Activated T-helper 17 cell treated with anti-CD3 and anti-CD28 coated beads, Interleukin-2, amount 50 U/mL, for 72 hours (primary cell): Measurements from ENCODE around the gene ARFRP1. TPM values are rescaled to one million over a fixed set of nuclear protein-coding genes. Genes with fewer than 3 reads are reported as not detected.

Experiments used
- ATAC-seq: fragments of 150-1000 bp; cut with Tn5 transposase; replicated peaks from 2 replicates; pipeline ENCODE4 v1.10.0; 2021; ENCODE audit warnings: mild to moderate bottlenecking, moderate library complexity
- H3K27ac Mint-ChIP-seq: one replicate; pipeline ENCODE4 v1.8.0; 2022; ENCODE audit warnings: mixed read lengths
- H3K27me3 Mint-ChIP-seq: one replicate; pipeline ENCODE4 v1.8.0; 2022; ENCODE audit warnings: mixed read lengths
- H3K36me3 Mint-ChIP-seq: one replicate; pipeline ENCODE4 v1.8.0; 2022; ENCODE audit warnings: low read depth, mild to moderate bottlenecking, mixed read lengths
- H3K4me1 Mint-ChIP-seq: one replicate; pipeline ENCODE4 v1.8.0; 2022; ENCODE audit warnings: mixed read lengths
- H3K4me3 Mint-ChIP-seq: one replicate; pipeline ENCODE4 v1.8.0; 2022; ENCODE audit warnings: mild to moderate bottlenecking, mixed read lengths
- H3K9me3 Mint-ChIP-seq: one replicate; pipeline ENCODE4 v1.8.0; 2022; ENCODE audit warnings: mixed read lengths
- total RNA-seq, 2 donors: library from RNA; stranded (reverse); gene quantifications; one replicate each; pipeline ENCODE4 v1.2.3, GENCODE V29; 2022

ARFRP1 gene
- total RNA-seq, 2 donors from 2014 or later = 43.8 to 55.8 TPM

DNA sequence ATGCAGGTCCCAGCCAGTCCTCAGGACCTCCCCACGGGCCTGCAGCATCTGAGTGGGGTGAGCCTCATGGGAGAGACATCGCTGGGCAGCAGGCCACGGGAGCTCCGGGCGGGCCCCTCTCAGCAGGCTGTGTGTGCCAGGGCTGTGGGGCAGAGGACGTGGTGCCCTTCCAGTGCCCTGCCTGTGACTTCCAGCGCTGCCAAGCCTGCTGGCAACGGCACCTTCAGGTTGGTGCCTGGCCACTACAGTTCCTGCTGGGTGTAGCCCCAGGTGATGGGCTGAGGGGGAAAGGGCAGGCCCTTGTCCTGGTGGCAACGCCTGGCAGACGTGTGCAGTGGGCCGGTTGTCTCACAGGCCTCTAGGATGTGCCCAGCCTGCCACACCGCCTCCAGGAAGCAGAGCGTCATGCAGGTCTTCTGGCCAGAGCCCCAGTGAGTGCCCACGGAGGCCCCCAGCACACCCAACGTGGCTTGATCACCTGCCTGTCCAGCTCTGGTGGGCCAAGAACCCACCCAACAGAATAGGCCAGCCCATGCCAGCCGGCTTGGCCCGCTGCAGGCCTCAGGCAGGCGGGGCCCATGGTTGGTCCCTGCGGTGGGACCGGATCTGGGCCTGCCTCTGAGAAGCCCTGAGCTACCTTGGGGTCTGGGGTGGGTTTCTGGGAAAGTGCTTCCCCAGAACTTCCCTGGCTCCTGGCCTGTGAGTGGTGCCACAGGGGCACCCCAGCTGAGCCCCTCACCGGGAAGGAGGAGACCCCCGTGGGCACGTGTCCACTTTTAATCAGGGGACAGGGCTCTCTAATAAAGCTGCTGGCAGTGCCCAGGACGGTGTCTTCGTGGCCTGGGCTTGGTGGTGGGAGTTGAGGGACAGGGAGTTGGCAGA, 12.1 kb downstream of the ARFRP1 start:
- no peaks in the 10 kb centered on the region for H3K9me3 Mint-ChIP-seq
- H3K27ac Mint-ChIP-seq = no peak overlapping the region
- no peak for ATAC-seq
- no peaks in the 10 kb centered on the region for H3K27me3 Mint-ChIP-seq
- peak overlapping the region; percentile 39 for H3K4me3 Mint-ChIP-seq
- peaks cover 16% of the 10 kb centered on the region for H3K36me3 Mint-ChIP-seq
- H3K4me1 Mint-ChIP-seq = peaks cover 4% of the 10 kb centered on the region

- H3K4me1 Mint-ChIP-seq = peaks cover 4% of the 10 kb centered on the region
- no peak overlapping the region for H3K27ac Mint-ChIP-seq
- no peaks in the 10 kb centered on the region for H3K9me3 Mint-ChIP-seq
- no peaks in the 10 kb centered on the region for H3K27me3 Mint-ChIP-seq
- H3K4me3 Mint-ChIP-seq = no peak overlapping the region
- ATAC-seq = no peak
- peaks cover 16% of the 10 kb centered on the region for H3K36me3 Mint-ChIP-seq
Measured at GRCh38 chr20:63694584-63695423, 13.0 kb downstream of the ARFRP1 start.

DNA sequence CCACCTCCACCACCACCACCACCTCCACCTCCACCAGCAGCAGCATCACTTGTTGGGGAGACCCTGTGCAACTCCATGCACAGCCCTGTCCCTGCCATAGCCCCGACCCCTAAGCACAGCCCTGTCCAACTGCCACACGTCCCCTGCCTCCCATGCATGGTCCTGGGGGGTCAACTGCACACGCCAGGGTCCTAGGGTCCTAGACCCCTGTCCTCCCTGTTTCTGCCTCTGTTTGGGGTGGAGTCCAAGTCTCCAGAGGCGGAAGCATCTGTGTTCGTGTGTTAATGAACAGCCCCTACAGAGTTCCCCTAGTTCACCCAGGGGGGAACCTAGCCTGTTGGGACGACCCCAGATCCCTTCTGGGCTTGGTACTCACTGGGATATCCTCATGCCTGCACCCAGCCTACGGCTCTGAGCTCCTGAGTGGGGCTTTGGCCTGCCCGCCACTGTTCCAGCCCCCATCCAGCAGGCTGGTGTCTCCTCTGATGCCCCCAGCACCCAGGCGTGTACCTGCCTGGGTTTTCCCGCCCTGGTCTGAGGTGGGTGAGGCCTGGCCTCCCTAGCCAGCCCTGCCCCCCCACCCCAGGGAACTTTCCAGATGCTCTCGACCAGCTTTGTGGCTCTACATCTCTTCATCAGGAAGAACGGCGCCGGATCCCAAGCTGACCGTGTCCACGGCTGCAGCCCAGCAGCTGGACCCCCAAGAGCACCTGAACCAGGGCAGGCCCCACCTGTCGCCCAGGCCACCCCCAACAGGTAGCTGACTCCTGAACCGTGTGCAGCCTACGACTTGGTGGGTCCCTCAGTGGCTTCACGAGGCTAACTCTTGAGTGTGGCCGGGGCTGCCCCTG, 13.8 kb downstream of the ARFRP1 start:
- Mint-ChIP-seq H3K4me1 (peaks cover 4% of the 10 kb centered on the region), H3K36me3 (peaks cover 16% of the 10 kb centered on the region), H3K4me3 (no peak overlapping the region), H3K27me3 (no peaks in the 10 kb centered on the region), H3K27ac (peak overlapping the region; percentile 85), H3K9me3 (no peaks in the 10 kb centered on the region)
- ATAC-seq = no peak

- Mint-ChIP-seq H3K4me3 (no peak overlapping the region), H3K27ac (peak overlapping the region; percentile 85)
- ATAC-seq = no peak
Measured at GRCh38 chr20:63693083-63693732, 14.6 kb downstream of the ARFRP1 start.

DNA sequence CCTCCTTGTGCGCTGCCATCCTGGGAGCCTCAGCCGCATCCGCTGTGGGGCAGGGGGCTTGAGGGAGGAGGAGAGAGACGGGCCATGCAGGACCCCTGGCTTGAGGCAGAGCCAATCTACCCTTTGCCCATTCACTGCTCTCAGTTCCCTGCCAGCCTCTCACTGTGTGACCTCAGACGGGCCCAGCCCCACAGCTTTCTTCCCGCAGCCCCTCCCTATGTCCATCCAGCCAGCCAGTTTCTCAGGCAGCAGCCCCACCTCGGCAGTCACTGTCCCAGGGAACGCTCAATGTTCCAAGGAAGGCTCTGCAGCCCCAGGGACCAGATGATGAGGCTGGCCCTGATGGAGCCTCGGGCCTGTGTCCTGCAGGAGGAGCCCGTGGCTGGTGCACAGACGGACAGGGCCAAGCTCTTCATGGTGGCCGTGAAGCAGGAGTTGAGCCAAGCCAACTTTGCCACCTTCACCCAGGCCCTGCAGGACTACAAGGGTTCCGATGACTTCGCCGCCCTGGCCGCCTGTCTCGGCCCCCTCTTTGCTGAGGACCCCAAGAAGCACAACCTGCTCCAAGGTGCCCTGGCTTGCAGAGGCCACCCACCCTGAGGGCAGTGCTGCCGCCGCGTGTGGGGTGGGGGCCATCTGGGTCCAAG, 15.2 kb downstream of the ARFRP1 start:
- H3K4me1 Mint-ChIP-seq = peaks cover 4% of the 10 kb centered on the region
- no peaks in the 10 kb centered on the region for H3K27me3 Mint-ChIP-seq
- no peak for ATAC-seq
- no peak overlapping the region for H3K27ac Mint-ChIP-seq
- H3K36me3 Mint-ChIP-seq = peaks cover 16% of the 10 kb centered on the region
- no peak overlapping the region for H3K4me3 Mint-ChIP-seq
- H3K9me3 Mint-ChIP-seq = no peaks in the 10 kb centered on the region

More at GRCh38 chr20:63693083-63693732, 14.6 kb downstream of the ARFRP1 start:
- H3K9me3 Mint-ChIP-seq = no peaks in the 10 kb centered on the region
- H3K27me3 Mint-ChIP-seq = no peaks in the 10 kb centered on the region
- H3K36me3 Mint-ChIP-seq = peaks cover 16% of the 10 kb centered on the region
- H3K4me1 Mint-ChIP-seq = peaks cover 4% of the 10 kb centered on the region

DNA sequence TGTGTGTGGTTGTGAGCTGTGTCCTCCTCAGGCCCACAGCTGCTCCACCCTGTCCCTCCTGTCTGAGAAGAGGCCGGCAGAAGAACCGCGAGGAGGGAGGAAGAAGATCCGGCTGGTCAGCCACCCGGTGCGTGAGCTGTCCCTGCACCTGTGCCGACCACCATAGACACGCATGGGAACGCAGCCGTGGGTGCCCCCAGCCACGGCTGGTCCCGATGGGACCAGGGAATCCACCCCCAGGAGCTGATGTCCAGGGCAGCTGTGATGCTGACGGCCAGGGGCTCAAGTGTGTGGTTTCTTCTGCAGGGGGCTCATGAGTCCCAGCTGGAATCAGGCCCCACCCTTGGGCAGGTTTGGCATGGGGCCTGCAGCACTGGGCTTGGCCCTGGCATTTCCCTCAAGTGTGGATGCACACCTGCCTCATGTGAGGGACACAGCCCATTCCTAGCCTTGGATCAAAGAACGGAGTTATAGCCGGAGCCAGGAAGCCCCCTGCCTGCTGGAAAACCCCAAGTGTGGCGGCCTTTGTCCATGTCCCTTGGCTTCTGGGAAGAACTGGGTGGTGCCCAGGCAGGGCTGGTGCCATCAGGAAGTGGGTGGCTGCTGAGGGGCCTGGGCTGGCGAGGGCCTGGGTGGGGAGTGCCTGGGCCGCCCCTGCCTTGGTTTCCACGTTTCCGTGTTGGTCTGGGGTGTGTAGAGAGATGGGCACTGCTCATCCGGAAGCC, 15.9 kb downstream of the ARFRP1 start:
- peak overlapping the region; percentile 38 for H3K27ac Mint-ChIP-seq
- no peak for ATAC-seq

DNA sequence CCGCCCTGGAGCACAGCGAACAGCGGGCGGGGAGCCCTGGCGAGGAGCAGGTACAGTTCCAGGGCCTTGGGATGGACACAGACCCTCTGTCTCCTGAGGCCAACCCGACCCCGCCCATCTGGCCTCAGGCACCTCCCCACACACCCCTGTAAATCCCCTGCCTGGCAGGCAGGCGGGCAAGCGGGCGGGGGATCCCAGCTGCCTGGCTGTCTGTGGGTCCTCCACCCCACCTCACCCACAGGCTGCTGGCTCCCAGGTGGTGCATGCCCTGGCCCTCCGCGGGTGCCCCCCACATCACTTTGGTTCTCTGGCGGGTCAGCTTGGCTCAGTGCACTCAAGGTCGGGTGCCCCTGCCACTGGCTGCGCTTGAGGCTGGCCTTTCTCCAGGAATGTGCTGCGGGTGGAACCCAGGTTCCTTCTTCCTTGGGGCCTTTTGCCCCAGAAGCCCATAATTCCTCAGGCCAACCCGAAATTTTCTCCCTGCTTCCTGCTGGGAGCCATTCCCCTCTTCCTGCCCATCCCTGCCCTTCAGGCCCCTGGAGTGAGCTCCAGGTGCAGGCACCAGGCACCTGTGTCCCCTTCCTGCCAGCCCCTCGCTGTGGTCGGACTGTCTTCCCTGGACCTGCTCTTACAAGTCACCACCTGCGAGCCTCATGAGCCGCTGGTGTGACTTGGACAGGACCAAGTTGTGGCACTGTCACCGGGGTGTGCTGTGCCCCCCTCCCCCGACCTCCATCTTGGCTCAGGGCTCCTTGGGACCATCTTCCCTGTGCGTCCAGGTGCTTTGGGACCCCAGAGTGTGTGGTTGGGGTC, 16.7 kb downstream of the ARFRP1 start:
- peaks cover 16% of the 10 kb centered on the region for H3K36me3 Mint-ChIP-seq
- H3K9me3 Mint-ChIP-seq = no peaks in the 10 kb centered on the region
- H3K4me3 Mint-ChIP-seq = no peak overlapping the region
- ATAC-seq = no peak
- peak overlapping the region; percentile 38 for H3K27ac Mint-ChIP-seq
- H3K4me1 Mint-ChIP-seq = peaks cover 4% of the 10 kb centered on the region
- H3K27me3 Mint-ChIP-seq = no peaks in the 10 kb centered on the region

More for the DNA sequence above, 15.9 kb downstream of the ARFRP1 start:
- Mint-ChIP-seq H3K27me3 (no peaks in the 10 kb centered on the region), H3K4me1 (peaks cover 4% of the 10 kb centered on the region), H3K9me3 (no peaks in the 10 kb centered on the region), H3K36me3 (peaks cover 16% of the 10 kb centered on the region), H3K4me3 (no peak overlapping the region)

- ATAC-seq = no peak
Measured at GRCh38 chr20:63690003-63690897, 17.5 kb downstream of the ARFRP1 start.

GRCh38 chr20:63689046-63690002, 18.5 kb downstream of the ARFRP1 start:
- peaks cover 4% of the 10 kb centered on the region for H3K4me1 Mint-ChIP-seq
- H3K27ac Mint-ChIP-seq = no peak overlapping the region
- no peaks in the 10 kb centered on the region for H3K9me3 Mint-ChIP-seq
- no peaks in the 10 kb centered on the region for H3K27me3 Mint-ChIP-seq
- no peak overlapping the region for H3K4me3 Mint-ChIP-seq
- peaks cover 15% of the 10 kb centered on the region for H3K36me3 Mint-ChIP-seq
- no peak for ATAC-seq

More at GRCh38 chr20:63690003-63690897, 17.5 kb downstream of the ARFRP1 start:
- H3K27ac Mint-ChIP-seq = no peak overlapping the region
- H3K27me3 Mint-ChIP-seq = no peaks in the 10 kb centered on the region
- no peaks in the 10 kb centered on the region for H3K9me3 Mint-ChIP-seq
- H3K36me3 Mint-ChIP-seq = peaks cover 16% of the 10 kb centered on the region
- H3K4me3 Mint-ChIP-seq = no peak overlapping the region
- H3K4me1 Mint-ChIP-seq = peaks cover 4% of the 10 kb centered on the region

GRCh38 chr20:63688228-63689045, 19.3 kb downstream of the ARFRP1 start:
- ATAC-seq = no peak
- Mint-ChIP-seq H3K27me3 (no peaks in the 10 kb centered on the region), H3K4me1 (peaks cover 4% of the 10 kb centered on the region), H3K9me3 (no peaks in the 10 kb centered on the region), H3K36me3 (peaks cover 6% of the 10 kb centered on the region), H3K27ac (no peak overlapping the region), H3K4me3 (no peak overlapping the region)
